DLD1 (cell line): Measurements from ENCODE around the gene FAM76A.
"Not testable (repeated sequence)": the region's sequence is repeated elsewhere in the genome, so short reads cannot be mapped to it uniquely, and the experiment has no call there.

ENCODE experiments used
- in situ Hi-C: cut with HindIII; loops from 2 replicates; pipeline ENCODE4 v1.10.0; 2017; ENCODE audit warnings: low sequenced_read_pairs

Gene FAM76A

GRCh38 chr1:27774654-27775053, 48.9 kb downstream of the FAM76A start:
- in situ Hi-C loops = no loop called here

GRCh38 chr1:27775336-27775735, 49.6 kb downstream of the FAM76A start:
- in situ Hi-C loops = not testable (repeated sequence)

GRCh38 chr1:27776276-27776675, 50.5 kb downstream of the FAM76A start:
- in situ Hi-C loops = not testable (repeated sequence)

GRCh38 chr1:27778056-27778455, 52.3 kb downstream of the FAM76A start:
- in situ Hi-C loops = no loop called here

- in situ Hi-C loops = no loop called here
Observed at GRCh38 chr1:27779122-27779521, 53.4 kb downstream of the FAM76A start.

GRCh38 chr1:27782950-27783349, 57.2 kb downstream of the FAM76A start:
- in situ Hi-C loops = no loop called here

- in situ Hi-C loops = no loop called here
Observed at GRCh38 chr1:27784700-27785099, 58.9 kb downstream of the FAM76A start.

- in situ Hi-C loops = no loop called here
Observed at GRCh38 chr1:27785781-27786455, 60.2 kb downstream of the FAM76A start.

GRCh38 chr1:27787895-27788294, 62.1 kb downstream of the FAM76A start:
- in situ Hi-C loops = no loop called here

GRCh38 chr1:27789540-27790041, 63.8 kb downstream of the FAM76A start:
- in situ Hi-C loops = no loop called here

GRCh38 chr1:27790270-27790669, 64.5 kb downstream of the FAM76A start:
- in situ Hi-C loops = not testable (repeated sequence)

GRCh38 chr1:27795601-27796000, 69.8 kb downstream of the FAM76A start:
- in situ Hi-C loops = no loop called here

GRCh38 chr1:27804791-27805190, 79.0 kb downstream of the FAM76A start:
- in situ Hi-C loops = no loop called here

GRCh38 chr1:27806758-27807157, 81.0 kb downstream of the FAM76A start:
- in situ Hi-C loops = no loop called here

GRCh38 chr1:27807385-27807784, 81.6 kb downstream of the FAM76A start:
- in situ Hi-C loops = no loop called here

GRCh38 chr1:27808131-27808530, 82.4 kb downstream of the FAM76A start:
- in situ Hi-C loops = not testable (repeated sequence)

GRCh38 chr1:27809883-27810282, 84.1 kb downstream of the FAM76A start:
- in situ Hi-C loops = no loop called here

GRCh38 chr1:27811741-27812500, 86.2 kb downstream of the FAM76A start:
- in situ Hi-C loops = no loop called here
